OCI-M1 (cell line): Measurements from ENCODE around the gene CD247.

ENCODE experiments used
- DNase-seq: peaks from one replicate; lab custom pipeline; 2025; lab: John Stamatoyannopoulos, UW

The CD247 gene

GRCh38 chr1:167542109-167543032 lies 24.0 kb upstream of the CD247 start:
- peak; percentile 89 for DNase-seq

DNA sequence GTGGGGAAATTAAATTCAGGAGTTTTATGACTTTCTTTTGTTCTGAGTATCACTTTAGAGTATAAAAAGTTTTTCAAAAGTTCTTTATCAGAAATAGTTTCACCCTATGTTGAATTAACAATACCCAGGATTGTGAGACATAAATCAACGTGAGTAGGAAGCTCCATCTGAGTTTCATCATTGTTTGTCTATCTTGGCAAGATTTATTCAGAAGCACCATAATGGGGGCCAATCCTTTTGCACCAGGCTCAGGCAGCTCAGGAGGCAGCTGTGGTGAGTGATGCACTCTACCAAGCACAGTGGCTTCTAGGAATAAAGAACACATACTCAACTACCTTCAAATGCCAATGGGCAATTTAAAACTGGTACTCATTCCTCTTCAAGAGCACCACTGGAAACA lies 23.3 kb upstream of the CD247 start:
- no peak for DNase-seq

GRCh38 chr1:167541003-167541402 lies 22.7 kb upstream of the CD247 start:
- DNase-seq = peak; percentile 54

GRCh38 chr1:167538657-167539056 lies 20.3 kb upstream of the CD247 start:
- DNase-seq = peak; percentile 13

DNA sequence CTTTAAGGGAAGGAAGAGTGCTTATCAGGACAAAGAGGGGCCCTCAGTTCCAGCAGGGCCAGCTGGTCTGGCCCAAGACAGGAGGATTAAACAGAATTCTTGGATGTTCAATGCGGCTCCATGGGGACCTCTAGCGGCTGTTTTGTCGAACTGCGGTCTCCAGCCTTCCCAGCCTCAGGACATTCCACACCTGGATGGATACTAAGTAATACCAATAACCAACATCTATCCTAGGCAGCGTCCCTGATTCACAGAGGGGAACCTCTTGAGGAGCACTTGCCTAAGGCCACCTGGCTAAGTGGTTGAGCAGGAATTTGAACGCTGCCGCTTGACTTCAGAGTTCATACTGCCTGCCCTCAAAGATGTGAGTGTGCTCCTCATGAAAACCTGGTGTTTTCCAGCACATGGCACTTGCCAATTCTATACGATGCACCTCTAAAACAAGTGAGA lies 15.5 kb upstream of the CD247 start:
- DNase-seq = peak; percentile 87

DNA sequence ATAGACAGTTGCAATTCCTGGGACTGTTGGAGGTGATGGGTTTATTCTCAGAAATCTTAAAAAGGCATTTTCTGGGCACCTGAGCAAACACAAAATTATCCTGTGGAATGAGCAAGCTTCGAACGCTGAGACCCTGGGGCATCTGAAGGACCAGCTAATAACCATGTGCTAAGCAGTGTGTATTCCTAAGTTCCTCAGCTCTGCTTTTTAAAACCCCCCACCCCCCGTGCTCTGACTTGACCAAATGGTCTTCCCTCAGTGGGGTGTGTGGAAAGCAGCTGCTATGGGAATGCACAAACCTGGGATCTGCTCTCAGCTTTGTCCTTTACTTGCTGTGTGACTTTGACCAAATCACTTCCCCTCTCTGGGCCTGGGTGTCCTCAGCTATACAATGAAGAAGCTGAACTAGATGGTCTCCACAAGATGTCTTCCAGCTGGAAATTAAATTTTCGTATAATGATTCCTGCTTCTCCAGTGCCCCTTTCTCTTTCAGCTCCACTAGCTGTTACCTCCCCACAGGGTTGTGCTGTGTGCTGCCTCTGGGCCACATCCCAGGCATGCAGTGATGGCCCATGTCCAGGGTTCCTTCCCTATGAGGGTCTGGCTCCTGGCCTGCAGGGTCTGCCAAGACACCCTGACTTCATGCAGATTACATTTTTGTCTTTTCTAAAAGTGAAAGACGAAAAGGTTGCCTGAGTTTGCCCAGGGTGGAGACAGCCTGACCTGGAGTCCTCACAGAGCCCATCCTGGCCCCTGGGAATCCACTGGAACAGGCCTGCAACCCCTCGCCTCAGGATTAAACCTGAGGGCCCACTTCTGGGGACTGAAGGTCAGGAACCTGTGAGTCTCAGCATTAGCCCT lies 14.9 kb upstream of the CD247 start:
- DNase-seq = no peak

DNA sequence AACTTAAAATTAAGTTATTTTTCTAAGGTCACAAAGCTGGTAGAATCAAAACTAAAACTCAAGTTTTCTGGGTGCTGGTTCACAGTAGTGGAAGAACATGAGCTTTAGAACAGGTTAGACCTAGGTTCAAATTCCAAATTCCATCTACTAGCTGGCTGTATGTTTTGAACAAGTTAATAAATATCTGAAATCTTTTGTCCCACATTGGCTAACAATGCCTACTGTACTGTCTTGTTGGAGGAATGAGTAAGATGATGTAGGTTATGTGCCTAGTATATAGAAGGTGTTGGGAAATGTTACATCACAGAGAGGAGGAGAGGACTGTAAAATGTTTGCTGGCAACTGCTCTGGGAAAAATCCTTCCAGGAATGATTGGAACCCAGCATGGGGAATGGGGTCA lies 14.0 kb upstream of the CD247 start:
- no peak for DNase-seq

DNA sequence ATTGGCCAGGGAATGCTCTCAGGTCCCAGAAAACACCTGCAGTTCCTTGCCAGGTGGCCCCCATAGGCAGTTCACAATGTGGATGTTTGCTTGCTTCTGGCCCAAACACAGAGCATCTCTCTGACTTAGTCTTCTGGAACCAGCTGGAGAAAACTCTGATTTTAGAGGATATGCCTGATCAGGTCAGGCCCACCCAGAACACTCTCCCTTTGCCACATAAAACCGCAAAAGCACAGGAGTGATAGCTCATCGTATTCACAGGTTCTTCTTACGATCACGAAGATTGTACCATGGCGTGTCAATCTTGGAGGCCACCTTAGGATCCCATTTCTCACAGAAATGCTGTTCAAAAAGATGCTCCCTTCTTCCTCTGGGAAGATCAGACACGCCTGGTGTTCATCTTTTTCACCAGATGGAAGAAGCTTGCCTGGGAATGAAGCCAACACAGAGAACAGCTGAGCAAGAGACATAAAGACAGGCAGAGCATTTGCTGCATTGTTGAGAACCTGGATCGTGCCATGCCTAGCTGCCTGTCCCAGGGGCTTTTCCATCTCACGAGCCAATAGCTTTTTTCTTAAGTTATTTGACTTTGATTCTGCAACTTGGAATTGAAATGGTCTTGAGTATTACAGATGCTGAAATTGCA lies 11.6 kb upstream of the CD247 start:
- no peak for DNase-seq

GRCh38 chr1:167528057-167528728 lies 9.9 kb upstream of the CD247 start:
- peak; percentile 14 for DNase-seq

- DNase-seq = no peak
Measured at GRCh38 chr1:167526667-167527383, 8.5 kb upstream of the CD247 start.

GRCh38 chr1:167524651-167525050 lies 6.3 kb upstream of the CD247 start:
- DNase-seq = no peak

DNA sequence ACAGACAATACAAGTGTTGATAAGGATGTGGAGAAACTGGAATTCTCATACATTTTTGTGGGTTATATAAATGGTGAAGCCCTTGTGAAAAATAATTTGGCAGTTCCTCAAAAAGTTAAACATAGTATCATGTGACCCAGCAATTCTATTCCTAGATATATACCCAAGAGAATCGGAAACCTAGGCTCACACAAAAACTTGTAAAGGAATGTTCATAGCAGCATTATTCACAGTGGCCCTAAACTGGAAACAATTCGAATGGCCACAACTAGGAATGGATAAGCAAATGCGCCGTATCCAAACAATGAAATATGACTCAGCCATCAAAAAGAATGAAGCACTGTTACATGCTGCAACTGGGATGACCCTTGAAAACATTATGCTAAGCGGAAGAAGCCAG lies 3.9 kb upstream of the CD247 start:
- DNase-seq = no peak

GRCh38 chr1:167520711-167521206 lies 2.4 kb upstream of the CD247 start:
- peak; percentile 46 for DNase-seq

DNA sequence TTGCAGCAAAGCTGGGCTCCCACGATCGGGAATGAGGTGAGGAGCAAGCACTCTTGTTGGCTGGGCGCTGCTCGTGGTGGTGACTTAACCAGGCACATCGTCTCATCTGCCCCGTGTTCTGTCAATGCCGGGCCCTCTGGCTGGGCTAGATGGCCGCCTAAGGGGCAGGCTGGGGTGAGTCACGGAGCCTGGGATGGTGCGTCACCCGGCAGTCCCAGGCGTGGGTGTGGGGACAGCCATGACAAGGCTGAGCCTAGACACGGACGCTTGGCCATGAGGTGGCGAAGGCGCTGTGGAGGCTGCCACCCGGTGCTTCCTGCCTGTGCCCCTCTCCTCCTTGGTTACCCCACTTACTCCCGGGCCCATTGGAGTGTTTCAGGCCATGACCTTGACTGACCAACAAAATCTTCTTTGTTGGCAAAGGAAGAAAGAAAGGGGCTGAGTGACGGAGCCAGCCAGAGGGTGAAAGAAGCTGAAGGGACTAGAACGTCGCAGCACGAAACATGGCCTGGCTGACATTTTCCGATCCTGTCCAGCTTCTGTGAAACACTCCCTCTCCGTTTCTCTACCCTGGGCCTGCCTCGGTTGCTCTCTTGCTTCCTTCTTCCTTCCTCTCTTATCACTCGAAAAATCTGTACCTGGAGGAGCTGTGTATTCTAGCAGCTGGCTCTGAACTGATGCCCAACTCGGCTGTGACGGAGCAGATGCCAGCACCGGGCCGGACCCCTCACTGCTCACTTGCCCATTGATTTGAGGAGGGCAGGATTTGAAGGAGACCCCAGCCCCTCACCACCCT lies 596 bp downstream of the CD247 start:
- DNase-seq = no peak

GRCh38 chr1:167516404-167517388 lies 1.6 kb downstream of the CD247 start:
- DNase-seq = no peak

DNA sequence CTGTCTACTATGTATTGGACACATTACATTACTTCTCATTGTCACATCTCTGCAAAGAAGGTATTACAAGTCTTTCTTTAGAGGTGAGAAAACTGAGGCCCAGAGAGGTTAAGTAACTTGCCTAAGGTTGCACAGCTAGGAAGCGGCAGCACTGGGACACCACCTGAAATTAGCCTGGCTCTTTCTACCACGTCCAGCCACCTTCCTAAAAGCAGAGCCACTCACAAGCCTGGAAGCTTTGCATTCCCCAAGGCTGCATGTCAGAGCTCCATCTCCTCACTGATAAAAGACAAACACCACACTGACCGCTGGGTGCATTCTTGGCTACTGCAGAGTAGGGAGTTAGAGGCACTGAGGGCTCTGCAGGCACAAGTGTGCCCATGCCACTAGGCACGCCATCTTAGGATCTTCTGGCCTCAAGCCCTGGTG lies 2.4 kb downstream of the CD247 start:
- no peak for DNase-seq

DNA sequence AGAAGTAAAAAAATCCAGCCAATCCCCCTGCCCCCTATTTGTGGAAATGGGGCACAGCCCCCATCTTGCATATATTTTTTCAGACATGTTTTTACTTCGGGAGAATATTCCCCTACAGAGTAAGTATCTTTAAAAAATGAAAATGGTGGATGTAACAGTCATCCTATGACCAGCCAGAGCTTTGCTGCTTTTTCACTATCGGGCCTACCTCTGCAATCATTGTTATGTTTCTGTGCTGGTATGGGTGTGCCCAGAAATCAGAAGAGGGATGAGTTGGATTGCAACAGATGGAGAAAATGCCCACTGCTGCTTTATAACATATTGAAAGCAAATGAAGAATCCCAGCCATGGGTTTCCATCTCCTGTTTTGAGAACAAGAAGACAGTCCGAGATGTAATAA lies 2.9 kb downstream of the CD247 start:
- DNase-seq = no peak

DNA sequence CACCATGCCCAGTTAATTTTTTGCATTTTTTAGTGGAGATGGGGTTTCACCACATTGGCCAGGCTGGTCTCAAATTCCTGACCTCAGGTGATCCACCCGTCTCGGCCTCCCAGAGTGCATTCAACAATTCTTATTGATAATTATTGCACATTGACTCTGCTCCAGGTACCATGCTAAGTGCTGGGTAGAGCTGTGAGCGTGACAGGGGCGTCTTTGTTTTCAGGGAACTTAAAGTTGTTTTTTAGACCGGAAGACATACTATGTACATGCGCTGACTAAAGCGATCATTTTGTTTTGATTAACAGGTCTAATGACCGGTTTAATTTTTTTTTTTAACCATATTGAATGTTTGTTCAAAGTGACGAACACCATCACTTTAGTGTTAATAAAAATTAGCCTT lies 4.0 kb downstream of the CD247 start:
- DNase-seq = no peak
